Activated CD4-positive, alpha-beta memory T cell treated with anti-CD3 and anti-CD28 coated beads for 36 hours (primary cell): ENCODE measurements around the gene ZNF548. TPM values are rescaled to one million over a fixed set of nuclear protein-coding genes. Genes with fewer than 3 reads are reported as not detected.

ENCODE experiments used
- CTCF ChIA-PET: fragments of 350-600 bp; sonication (Branson Sonifier 250); formaldehyde crosslinking; loops from one replicate; lab custom pipeline; 2021; ENCODE audit warnings: antibody characterized with exemption, inconsistent platforms; lab: Charles Lee
- POLR2A ChIA-PET: fragments of 350-600 bp; sonication (Branson Sonifier 250); formaldehyde crosslinking; loops from one replicate; lab custom pipeline; 2021; ENCODE audit warnings: antibody characterized with exemption; lab: Charles Lee
- DNase-seq: peaks from one replicate; pipeline ENCODE4 v3.0.0-alpha.2; 2020
- H3K27ac Mint-ChIP-seq: one replicate; pipeline ENCODE4 v1.8.0; 2021; ENCODE audit warnings: mixed read lengths
- H3K27me3 Mint-ChIP-seq: one replicate; pipeline ENCODE4 v1.8.0; 2021; ENCODE audit warnings: mixed read lengths
- H3K36me3 Mint-ChIP-seq: one replicate; pipeline ENCODE4 v1.8.0; 2021; ENCODE audit warnings: mixed read lengths
- H3K4me1 Mint-ChIP-seq: one replicate; pipeline ENCODE4 v1.8.0; 2021; ENCODE audit warnings: low read depth, mixed read lengths
- H3K4me3 Mint-ChIP-seq: one replicate; pipeline ENCODE4 v1.8.0; 2021; ENCODE audit warnings: mild to moderate bottlenecking, mixed read lengths
- H3K9me3 Mint-ChIP-seq: one replicate; pipeline ENCODE4 v1.8.0; 2021; ENCODE audit warnings: mixed read lengths
- intact Hi-C: fragments of 100-400 bp; cut with micrococcal nuclease; formaldehyde crosslinking; loops from one replicate; pipeline ENCODE4 v1.15.1; 2023
- total RNA-seq, 2 experiments: library from RNA; stranded (reverse); gene quantifications; one replicate each; pipeline ENCODE4 v1.2.3, GENCODE V29; 2021

The ZNF548 gene
- total RNA-seq, 2 experiments from 2014 or later = 12.0 to 12.1 TPM

- intact Hi-C loops = loop anchor here (1.0 to 10.0 kb wide), 3 partner anchors 274 to 749 kb away; partner anchors contain the start of gene ZNF551
- Mint-ChIP-seq H3K4me3 (no peak overlapping the region), H3K27ac (no peak overlapping the region), H3K4me1 (peaks cover 8% of the 10 kb centered on the region), H3K36me3 (peaks cover 3% of the 10 kb centered on the region), H3K9me3 (peaks cover 14% of the 10 kb centered on the region), H3K27me3 (no peaks in the 10 kb centered on the region)
- CTCF ChIA-PET = interaction anchor here (0.7 to 0.8 kb wide), 2 partner anchors 21 to 264 kb away, joined by 3 read pairs; no protein-coding TSS in a partner anchor
- DNase-seq = peak; percentile 84
- POLR2A ChIA-PET = no interaction called here
These were observed 17.0 kb downstream of the ZNF548 start for GRCh38 chr19:57406516-57407123.

GRCh38 chr19:57410877-57411671 is 21.4 kb downstream of the ZNF548 start, which contains the start of gene ZNF17:
Gene ZNF17, plus strand, starts transcription at chr19:57411161. Its CDS starts 2,455 bp downstream, at chr19:57413616.
- peaks cover 14% of the 10 kb centered on the region for H3K4me1 Mint-ChIP-seq
- DNase-seq = peak; percentile 95
- POLR2A ChIA-PET = interaction anchor here (0.7 kb wide), 1 partner anchor 23 kb away, joined by 3 read pairs; no protein-coding TSS in a partner anchor
- peak within 1 kb of the TSS; percentile 66 for H3K27ac Mint-ChIP-seq
- peaks cover 13% of the 10 kb centered on the region for H3K9me3 Mint-ChIP-seq
- intact Hi-C loops = loop anchor here (1.0 kb wide), 2 partner anchors 22 to 24 kb away; partner anchors contain the start of genes ZNF548 and ZNF749
- no peaks in the 10 kb centered on the region for H3K27me3 Mint-ChIP-seq
- H3K4me3 Mint-ChIP-seq = peak within 1 kb of the TSS; percentile 92
- CTCF ChIA-PET = no interaction called here
- H3K36me3 Mint-ChIP-seq = peaks cover 30% of the 10 kb centered on the region

- POLR2A ChIA-PET = no interaction called here
- Mint-ChIP-seq H3K9me3 (peaks cover 76% of the 10 kb centered on the region), H3K27ac (no peak overlapping the region)
These were observed 29.8 kb downstream of the ZNF548 start for GRCh38 chr19:57419439-57419838.

GRCh38 chr19:57421037-57421436 is 31.4 kb downstream of the ZNF548 start:
- Mint-ChIP-seq H3K27me3 (no peaks in the 10 kb centered on the region), H3K9me3 (peaks cover 74% of the 10 kb centered on the region), H3K4me1 (no peaks in the 10 kb centered on the region), H3K4me3 (no peak overlapping the region), H3K36me3 (peaks cover 65% of the 10 kb centered on the region), H3K27ac (no peak overlapping the region)
- POLR2A ChIA-PET = no interaction called here
- CTCF ChIA-PET = no interaction called here
- no peak for DNase-seq
- intact Hi-C loops = no loop called here

More at GRCh38 chr19:57419439-57419838, 29.8 kb downstream of the ZNF548 start:
- Mint-ChIP-seq H3K4me1 (no peaks in the 10 kb centered on the region), H3K27me3 (no peaks in the 10 kb centered on the region), H3K36me3 (peaks cover 78% of the 10 kb centered on the region), H3K4me3 (no peak overlapping the region)
- intact Hi-C loops = no loop called here
- CTCF ChIA-PET = no interaction called here
- no peak for DNase-seq

GRCh38 chr19:57434386-57435061 is 44.9 kb downstream of the ZNF548 start:
- POLR2A ChIA-PET = interaction anchor here (1.0 to 1.1 kb wide), 2 partner anchors 23 to 243 kb away, joined by 3 read pairs; partner anchors contain the start of gene ZNF264
- CTCF ChIA-PET = no interaction called here
- Mint-ChIP-seq H3K9me3 (peaks cover 17% of the 10 kb centered on the region), H3K4me1 (peaks cover 24% of the 10 kb centered on the region), H3K36me3 (peaks cover 32% of the 10 kb centered on the region), H3K27me3 (no peaks in the 10 kb centered on the region), H3K4me3 (peak overlapping the region; percentile 93), H3K27ac (peak overlapping the region; percentile 85)
- no peak for DNase-seq
- intact Hi-C loops = loop anchor here (1.0 to 5.0 kb wide), 6 partner anchors 23 to 1122 kb away; partner anchors contain the start of genes ZNF17, ZNF548, ZNF549 and ZNF772

GRCh38 chr19:57435062-57435978 is 45.7 kb downstream of the ZNF548 start, which contains the start of gene ZNF749:
Gene ZNF749, plus strand, starts transcription at chr19:57435325. Its CDS starts 254 bp downstream, at chr19:57435579.
- H3K36me3 Mint-ChIP-seq = peaks cover 40% of the 10 kb centered on the region
- DNase-seq = peak; percentile 97
- H3K27ac Mint-ChIP-seq = peak within 1 kb of the TSS; percentile 85
- H3K27me3 Mint-ChIP-seq = no peaks in the 10 kb centered on the region
- H3K4me3 Mint-ChIP-seq = peak within 1 kb of the TSS; percentile 93
- intact Hi-C loops = loop anchor here (1.0 to 5.0 kb wide), 6 partner anchors 24 to 1123 kb away; partner anchors contain the start of genes ZNF17, ZNF548, ZNF549 and ZNF772
- peaks cover 25% of the 10 kb centered on the region for H3K9me3 Mint-ChIP-seq
- H3K4me1 Mint-ChIP-seq = peaks cover 24% of the 10 kb centered on the region
- ChIA-PET POLR2A (interaction anchor here (0.5 to 1.1 kb wide), 3 partner anchors 24 to 244 kb away, joined by 3 read pairs; partner anchors contain the start of gene ZNF264), CTCF (no interaction called here)

- Mint-ChIP-seq H3K4me1 (peaks cover 26% of the 10 kb centered on the region), H3K4me3 (peak overlapping the region; percentile 93), H3K9me3 (peaks cover 34% of the 10 kb centered on the region), H3K27me3 (no peaks in the 10 kb centered on the region), H3K36me3 (peaks cover 49% of the 10 kb centered on the region), H3K27ac (no peak overlapping the region)
- intact Hi-C loops = loop anchor here (5.0 kb wide), 1 partner anchor 1124 kb away; the partner anchor contains the start of gene ZSCAN5A
- DNase-seq = no peak
- CTCF ChIA-PET = no interaction called here
- POLR2A ChIA-PET = no interaction called here
These were observed 46.8 kb downstream of the ZNF548 start for GRCh38 chr19:57436417-57436816.

- no peak for DNase-seq
- no peaks in the 10 kb centered on the region for H3K27me3 Mint-ChIP-seq
- no peak overlapping the region for H3K27ac Mint-ChIP-seq
- ChIA-PET CTCF (no interaction called here), POLR2A (no interaction called here)
- H3K36me3 Mint-ChIP-seq = peaks cover 64% of the 10 kb centered on the region
- peaks cover 26% of the 10 kb centered on the region for H3K4me1 Mint-ChIP-seq
- no peak overlapping the region for H3K4me3 Mint-ChIP-seq
- intact Hi-C loops = loop anchor here (5.0 kb wide), 1 partner anchor 1126 kb away; the partner anchor contains the start of gene ZSCAN5A
- peaks cover 49% of the 10 kb centered on the region for H3K9me3 Mint-ChIP-seq
These were observed 48.3 kb downstream of the ZNF548 start for GRCh38 chr19:57437931-57438330.

- Mint-ChIP-seq H3K9me3 (peaks cover 59% of the 10 kb centered on the region), H3K4me1 (peaks cover 26% of the 10 kb centered on the region), H3K27me3 (no peaks in the 10 kb centered on the region), H3K4me3 (no peak overlapping the region), H3K36me3 (peaks cover 74% of the 10 kb centered on the region), H3K27ac (no peak overlapping the region)
- intact Hi-C loops = loop anchor here (5.0 kb wide), 1 partner anchor 1127 kb away; the partner anchor contains the start of gene ZSCAN5A
- ChIA-PET CTCF (no interaction called here), POLR2A (interaction anchor here (0.6 kb wide), 1 partner anchor 602 kb away, joined by 3 read pairs; no protein-coding TSS in a partner anchor)
- no peak for DNase-seq
These were observed 49.3 kb downstream of the ZNF548 start for GRCh38 chr19:57438925-57439324.

GRCh38 chr19:57441979-57442752 is 52.5 kb downstream of the ZNF548 start:
- peaks cover 82% of the 10 kb centered on the region for H3K9me3 Mint-ChIP-seq
- no peak overlapping the region for H3K27ac Mint-ChIP-seq
- H3K36me3 Mint-ChIP-seq = peaks cover 85% of the 10 kb centered on the region
- H3K27me3 Mint-ChIP-seq = no peaks in the 10 kb centered on the region
- no peak for DNase-seq
- POLR2A ChIA-PET = no interaction called here
- CTCF ChIA-PET = no interaction called here
- peaks cover 2% of the 10 kb centered on the region for H3K4me1 Mint-ChIP-seq
- no peak overlapping the region for H3K4me3 Mint-ChIP-seq
- intact Hi-C loops = no loop called here
